Subcutaneous abdominal adipose tissue (tissue), 5 donors: ENCODE measurements around the gene ZBTB12.
"Not testable (repeated sequence)": the region's sequence is repeated elsewhere in the genome, so short reads cannot be mapped to it uniquely, and the experiment has no call there.

Source experiments
- H3K27ac ChIP-seq: one replicate; pipeline ENCODE4 v1.7.0; 2013; ENCODE audit warnings: low read depth, mild to moderate bottlenecking, inconsistent platforms, low read length, moderate library complexity
- H3K27me3 ChIP-seq, 5 donors: one replicate each; pipeline ENCODE4 v1.7.0; 2013; ENCODE audit warnings: low read length in 5 of 5, inconsistent platforms in 1 of 5; ENCODE audit not compliant: control insufficient read depth in 5 of 5, insufficient read depth in 4 of 5
- H3K36me3 ChIP-seq, 5 donors: one replicate each; pipeline ENCODE4 v1.7.0; 2013; ENCODE audit warnings: low read length in 5 of 5; ENCODE audit not compliant: control insufficient read depth in 5 of 5, insufficient read depth in 5 of 5
- H3K4me1 ChIP-seq, 5 donors: one replicate each; pipeline ENCODE4 v1.7.0; 2013; ENCODE audit warnings: low read length in 5 of 5, mild to moderate bottlenecking in 3 of 5, moderate library complexity in 1 of 5; ENCODE audit not compliant: control insufficient read depth in 5 of 5, insufficient read depth in 5 of 5
- H3K4me3 ChIP-seq, 5 donors: one replicate each; pipeline ENCODE4 v1.7.0; 2013; ENCODE audit warnings: low read length in 5 of 5, low read depth in 1 of 5
- H3K9ac ChIP-seq, 5 donors: one replicate each; pipeline ENCODE4 v1.7.0; 2013; ENCODE audit warnings: low read length in 5 of 5, mild to moderate bottlenecking in 4 of 5, moderate library complexity in 3 of 5
- H3K9me3 ChIP-seq, 5 donors: one replicate each; pipeline ENCODE4 v1.7.0; 2013; ENCODE audit warnings: low read length in 5 of 5; ENCODE audit not compliant: control insufficient read depth in 5 of 5
- donor health status: healthy.
- donor health status: healthy.
- donor health status: healthy.
- donor health status: healthy.
- donor health status: healthy.

The ZBTB12 gene

DNA sequence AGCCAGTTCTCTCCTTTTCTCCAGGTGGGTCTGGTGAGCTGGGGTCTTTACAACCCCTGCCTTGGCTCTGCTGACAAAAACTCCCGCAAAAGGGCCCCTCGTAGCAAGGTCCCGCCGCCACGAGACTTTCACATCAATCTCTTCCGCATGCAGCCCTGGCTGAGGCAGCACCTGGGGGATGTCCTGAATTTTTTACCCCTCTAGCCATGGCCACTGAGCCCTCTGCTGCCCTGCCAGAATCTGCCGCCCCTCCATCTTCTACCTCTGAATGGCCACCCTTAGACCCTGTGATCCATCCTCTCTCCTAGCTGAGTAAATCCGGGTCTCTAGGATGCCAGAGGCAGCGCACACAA is 43.2 kb upstream of the ZBTB12 start:
- Histone ChIP-seq H3K4me1 (peaks cover 3 to 16% (median 14%) of the 10 kb centered on the region in 5 donors), H3K36me3 (peaks cover 0 to 21% (median 0%) of the 10 kb centered on the region in 5 donors), H3K4me3 (peak overlapping the region in 2 of 5 donors; percentile 10 to 42), H3K9me3 (no peaks in the 10 kb centered on the region), H3K9ac (no peak overlapping the region), H3K27ac (peak overlapping the region; percentile 70), H3K27me3 (peaks cover 0 to 6% (median 0%) of the 10 kb centered on the region in 5 donors)

GRCh38 chr6:31943742-31944141 is 41.9 kb upstream of the ZBTB12 start:
- Histone ChIP-seq H3K36me3 (peaks cover 0 to 20% (median 0%) of the 10 kb centered on the region in 5 donors), H3K4me1 (peaks cover 3 to 16% (median 14%) of the 10 kb centered on the region in 5 donors), H3K27me3 (peaks cover 0 to 6% (median 0%) of the 10 kb centered on the region in 5 donors), H3K9ac (no peak overlapping the region), H3K27ac (no peak overlapping the region), H3K9me3 (no peaks in the 10 kb centered on the region), H3K4me3 (no peak overlapping the region)

DNA sequence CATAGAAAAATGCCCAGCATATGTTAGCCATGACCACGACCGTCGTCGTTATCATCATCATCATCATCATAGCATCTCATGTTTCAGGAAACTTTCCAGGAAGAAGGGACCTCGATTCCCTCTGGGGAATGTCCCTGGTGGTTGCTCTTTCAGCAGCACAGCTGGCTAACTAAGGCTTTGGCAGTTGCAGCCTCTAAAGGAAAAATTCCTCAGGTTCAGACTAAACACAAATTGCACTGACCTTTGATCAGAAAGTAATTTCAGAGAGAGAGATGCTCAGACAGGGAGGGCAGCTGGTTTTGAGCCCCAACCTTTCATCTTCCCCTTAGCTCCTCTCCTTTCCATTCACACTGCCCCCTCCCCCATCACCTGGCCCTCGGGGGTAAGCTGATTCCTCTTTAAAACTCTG is 38.4 kb upstream of the ZBTB12 start:
- peaks cover 0 to 5% (median 4%) of the 10 kb centered on the region in 5 donors for H3K4me1 ChIP-seq
- H3K9ac ChIP-seq = no peak overlapping the region
- H3K4me3 ChIP-seq = no peak overlapping the region
- H3K27ac ChIP-seq = no peak overlapping the region
- peaks cover 0 to 19% (median 0%) of the 10 kb centered on the region in 5 donors for H3K36me3 ChIP-seq
- peaks cover 0 to 6% (median 0%) of the 10 kb centered on the region in 5 donors for H3K27me3 ChIP-seq
- no peaks in the 10 kb centered on the region for H3K9me3 ChIP-seq

DNA sequence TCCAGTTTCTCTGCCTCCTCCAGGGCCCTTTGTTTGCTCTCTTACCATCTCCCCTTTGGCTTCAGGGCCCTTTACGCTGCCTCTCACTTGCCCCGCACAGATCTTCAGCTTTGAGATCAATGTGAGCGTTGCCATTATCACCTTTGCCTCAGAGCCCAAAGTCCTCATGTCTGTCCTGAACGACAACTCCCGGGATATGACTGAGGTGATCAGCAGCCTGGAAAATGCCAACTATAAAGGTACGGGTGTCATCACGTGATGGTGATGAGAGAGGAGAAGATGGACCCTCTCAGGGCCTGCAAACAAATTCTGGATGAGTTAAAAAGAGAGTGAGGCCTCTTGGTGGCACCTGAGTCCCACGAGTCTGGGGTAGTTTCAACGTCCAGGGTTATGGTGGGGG is 33.9 kb upstream of the ZBTB12 start:
- peaks cover 0 to 4% (median 0%) of the 10 kb centered on the region in 5 donors for H3K4me1 ChIP-seq
- H3K27ac ChIP-seq = no peak overlapping the region
- H3K27me3 ChIP-seq = peaks cover 0 to 2% (median 0%) of the 10 kb centered on the region in 5 donors
- no peak overlapping the region for H3K4me3 ChIP-seq
- H3K9ac ChIP-seq = no peak overlapping the region
- H3K36me3 ChIP-seq = peaks cover 0 to 14% (median 0%) of the 10 kb centered on the region in 5 donors
- no peaks in the 10 kb centered on the region for H3K9me3 ChIP-seq

GRCh38 chr6:31935021-31935420 is 33.1 kb upstream of the ZBTB12 start:
- Histone ChIP-seq H3K27me3 (peaks cover 0 to 2% (median 0%) of the 10 kb centered on the region in 5 donors), H3K36me3 (peaks cover 0 to 6% (median 0%) of the 10 kb centered on the region in 5 donors), H3K9me3 (no peaks in the 10 kb centered on the region), H3K27ac (no peak overlapping the region), H3K4me1 (peaks cover 0 to 4% (median 0%) of the 10 kb centered on the region in 5 donors), H3K4me3 (no peak overlapping the region), H3K9ac (no peak overlapping the region)

- Histone ChIP-seq H3K9me3 (no peaks in the 10 kb centered on the region), H3K27ac (no peak overlapping the region), H3K36me3 (peaks cover 0 to 6% (median 0%) of the 10 kb centered on the region in 5 donors), H3K4me1 (peaks cover 0 to 11% (median 6%) of the 10 kb centered on the region in 5 donors), H3K27me3 (peaks cover 0 to 2% (median 0%) of the 10 kb centered on the region in 5 donors), H3K4me3 (no peak overlapping the region), H3K9ac (no peak overlapping the region)
These were observed 31.7 kb upstream of the ZBTB12 start for GRCh38 chr6:31933537-31933936.

DNA sequence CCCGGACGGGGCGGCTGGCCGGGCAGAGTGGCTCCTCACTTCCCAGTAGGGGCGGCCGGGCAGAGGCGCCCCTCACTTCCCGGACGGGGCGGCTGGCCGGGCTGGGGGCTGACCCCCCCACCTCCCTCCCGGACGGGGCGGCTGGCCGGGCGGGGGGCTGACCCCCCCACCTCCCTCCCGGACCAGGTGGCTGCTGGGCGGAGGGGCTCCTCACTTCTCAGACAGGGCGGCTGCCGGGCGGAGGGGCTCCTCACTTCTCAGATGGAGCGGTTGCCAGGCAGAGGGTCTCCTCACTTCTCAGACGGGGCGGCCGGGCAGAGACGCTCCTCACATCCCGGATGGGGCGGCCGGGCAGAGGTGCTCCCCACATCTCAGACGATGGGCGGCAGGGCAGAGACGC is 30.3 kb upstream of the ZBTB12 start:
- H3K9me3 ChIP-seq, H3K36me3 ChIP-seq, H3K27ac ChIP-seq, H3K27me3 ChIP-seq, H3K4me3 ChIP-seq, H3K9ac ChIP-seq: not testable (repeated sequence)
- H3K4me1 ChIP-seq = peaks cover 5 to 25% (median 18%) of the 10 kb centered on the region in 5 donors

GRCh38 chr6:31930962-31931361 is 29.1 kb upstream of the ZBTB12 start:
- H3K4me1 ChIP-seq = peaks cover 6 to 25% (median 19%) of the 10 kb centered on the region in 5 donors
- H3K9ac ChIP-seq = no peak overlapping the region
- no peaks in the 10 kb centered on the region for H3K9me3 ChIP-seq
- no peak overlapping the region for H3K4me3 ChIP-seq
- peaks cover 0 to 3% (median 0%) of the 10 kb centered on the region in 5 donors for H3K36me3 ChIP-seq
- H3K27ac ChIP-seq = no peak overlapping the region
- H3K27me3 ChIP-seq = peaks cover 0 to 2% (median 0%) of the 10 kb centered on the region in 5 donors

DNA sequence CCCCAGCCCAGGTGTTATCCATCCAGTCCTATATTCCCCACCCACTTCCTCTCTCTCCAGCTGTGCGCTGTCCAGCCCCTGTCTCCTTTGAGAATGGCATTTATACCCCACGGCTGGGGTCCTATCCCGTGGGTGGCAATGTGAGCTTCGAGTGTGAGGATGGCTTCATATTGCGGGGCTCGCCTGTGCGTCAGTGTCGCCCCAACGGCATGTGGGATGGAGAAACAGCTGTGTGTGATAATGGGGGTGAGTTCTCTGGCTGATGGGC is 26.7 kb upstream of the ZBTB12 start:
- Histone ChIP-seq H3K4me3 (peak overlapping the region in 3 of 5 donors; percentile 25 to 61 (median 59)), H3K36me3 (peaks cover 0 to under 1% (median 0%) of the 10 kb centered on the region in 5 donors), H3K4me1 (peaks cover 6 to 21% (median 16%) of the 10 kb centered on the region in 5 donors), H3K9me3 (no peaks in the 10 kb centered on the region), H3K27ac (no peak overlapping the region), H3K27me3 (peaks cover 0 to 2% (median 0%) of the 10 kb centered on the region in 5 donors), H3K9ac (peak overlapping the region in 1 of 5 donors; percentile 11)

- no peaks in the 10 kb centered on the region for H3K9me3 ChIP-seq
- H3K36me3 ChIP-seq = no peaks in the 10 kb centered on the region
- H3K4me3 ChIP-seq = peak overlapping the region; percentile 47 to 76 (median 59)
- H3K27me3 ChIP-seq = peaks cover 0 to 2% (median 0%) of the 10 kb centered on the region in 5 donors
- peaks cover 6 to 21% (median 16%) of the 10 kb centered on the region in 5 donors for H3K4me1 ChIP-seq
- peak overlapping the region; percentile 11 to 60 (median 45) for H3K9ac ChIP-seq
- H3K27ac ChIP-seq = no peak overlapping the region
These were observed 26.2 kb upstream of the ZBTB12 start for GRCh38 chr6:31927863-31928671.
